ENCODE results near the gene CBR3.

The CBR3 gene

DNA sequence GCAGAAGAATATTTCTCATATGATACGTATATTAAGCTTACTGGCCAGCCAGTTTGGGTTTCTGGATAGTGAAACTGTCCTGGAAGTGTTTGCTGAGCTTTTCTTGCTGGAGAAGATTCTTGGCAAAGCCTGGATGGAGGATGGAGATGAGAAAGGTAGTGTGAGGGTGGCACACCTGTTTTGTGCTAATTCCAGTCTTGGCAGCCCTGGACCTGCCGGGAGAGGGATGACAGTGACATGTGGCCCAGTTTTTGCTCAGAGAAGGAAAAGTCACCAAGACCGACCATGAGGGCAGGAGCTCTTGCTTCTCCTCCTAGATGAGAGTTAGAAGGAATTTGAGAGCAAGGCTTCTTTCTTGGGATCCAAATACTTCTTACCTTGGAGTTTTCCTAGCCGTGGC, 55.9 kb downstream of the CBR3 start:
- no peaks in the 10 kb centered on the region for H3K4me1 ChIP-seq
- TF ChIP-seq, protein P1, sequence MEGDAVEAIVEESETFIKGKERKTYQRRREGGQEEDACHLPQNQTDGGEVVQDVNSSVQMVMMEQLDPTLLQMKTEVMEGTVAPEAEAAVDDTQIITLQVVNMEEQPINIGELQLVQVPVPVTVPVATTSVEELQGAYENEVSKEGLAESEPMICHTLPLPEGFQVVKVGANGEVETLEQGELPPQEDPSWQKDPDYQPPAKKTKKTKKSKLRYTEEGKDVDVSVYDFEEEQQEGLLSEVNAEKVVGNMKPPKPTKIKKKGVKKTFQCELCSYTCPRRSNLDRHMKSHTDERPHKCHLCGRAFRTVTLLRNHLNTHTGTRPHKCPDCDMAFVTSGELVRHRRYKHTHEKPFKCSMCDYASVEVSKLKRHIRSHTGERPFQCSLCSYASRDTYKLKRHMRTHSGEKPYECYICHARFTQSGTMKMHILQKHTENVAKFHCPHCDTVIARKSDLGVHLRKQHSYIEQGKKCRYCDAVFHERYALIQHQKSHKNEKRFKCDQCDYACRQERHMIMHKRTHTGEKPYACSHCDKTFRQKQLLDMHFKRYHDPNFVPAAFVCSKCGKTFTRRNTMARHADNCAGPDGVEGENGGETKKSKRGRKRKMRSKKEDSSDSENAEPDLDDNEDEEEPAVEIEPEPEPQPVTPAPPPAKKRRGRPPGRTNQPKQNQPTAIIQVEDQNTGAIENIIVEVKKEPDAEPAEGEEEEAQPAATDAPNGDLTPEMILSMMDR (IDR thresholded peaks at IDR 0.05; ENCODE audit: low read depth, low read length), result no peak
- no peaks in the 10 kb centered on the region for H3K36me3 ChIP-seq
- no peaks in the 10 kb centered on the region for H3K9me3 ChIP-seq
- H3K4me3 ChIP-seq (ENCODE audit: low read depth, low read length), result no peak overlapping the region
- no peaks in the 10 kb centered on the region for H3K27me3 ChIP-seq
- DNase-seq, result no peak

DNA sequence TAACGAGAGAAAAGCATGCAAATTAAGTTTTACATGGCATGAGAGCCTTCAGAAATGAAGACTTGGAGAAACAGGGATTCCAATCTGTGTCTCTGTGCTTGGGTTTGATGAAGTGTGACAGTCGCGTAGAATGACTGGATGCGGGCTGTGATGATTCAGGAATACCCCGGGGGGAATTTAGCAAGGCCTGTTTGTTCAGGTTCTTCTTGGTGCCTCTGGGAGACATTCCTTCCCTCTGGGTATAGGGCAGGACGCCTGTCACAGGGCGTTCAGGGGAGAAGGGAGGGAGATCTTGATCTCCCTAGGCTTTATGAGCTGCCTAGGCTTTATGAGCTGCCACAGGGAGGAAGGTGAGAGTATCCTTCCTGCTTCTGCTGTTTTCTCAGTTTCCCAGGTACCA, 58.3 kb downstream of the CBR3 start:
- Histone ChIP-seq H3K36me3 (no peaks in the 10 kb centered on the region), H3K27me3 (no peaks in the 10 kb centered on the region), H3K9me3 (no peaks in the 10 kb centered on the region), H3K4me3 (ENCODE audit: low read depth, low read length) (no peak overlapping the region), H3K4me1 (no peaks in the 10 kb centered on the region)
- no peak for DNase-seq
- TF ChIP-seq, protein P1 (IDR thresholded peaks at IDR 0.05; ENCODE audit: low read depth, low read length), result no peak

DNA sequence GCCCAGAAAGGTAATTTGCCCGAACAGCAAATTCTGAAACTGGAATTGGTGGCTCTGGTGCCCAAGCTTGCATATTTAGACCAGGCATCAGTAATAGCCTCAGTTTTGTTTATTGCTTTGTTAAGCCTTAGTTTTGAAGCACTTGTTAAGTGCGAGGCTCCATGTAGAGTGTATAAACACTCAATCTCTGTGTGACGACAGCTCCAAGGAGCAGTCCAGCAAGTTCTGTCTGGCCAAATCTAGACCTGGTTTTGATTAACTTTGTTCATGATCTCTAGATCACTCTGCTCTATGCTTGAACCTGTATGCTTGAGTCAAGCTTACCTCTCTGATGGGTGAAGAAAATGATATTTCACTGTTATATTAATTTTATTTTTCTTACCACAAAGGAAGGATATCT, 59.1 kb downstream of the CBR3 start:
- H3K9me3 ChIP-seq, result no peaks in the 10 kb centered on the region
- no peaks in the 10 kb centered on the region for H3K4me1 ChIP-seq
- no peak overlapping the region for H3K4me3 ChIP-seq (ENCODE audit: low read depth, low read length)
- no peaks in the 10 kb centered on the region for H3K27me3 ChIP-seq
- no peak for DNase-seq
- H3K36me3 ChIP-seq, result no peaks in the 10 kb centered on the region
- TF ChIP-seq, protein P1 (IDR thresholded peaks at IDR 0.05; ENCODE audit: low read depth, low read length), result no peak

DNA sequence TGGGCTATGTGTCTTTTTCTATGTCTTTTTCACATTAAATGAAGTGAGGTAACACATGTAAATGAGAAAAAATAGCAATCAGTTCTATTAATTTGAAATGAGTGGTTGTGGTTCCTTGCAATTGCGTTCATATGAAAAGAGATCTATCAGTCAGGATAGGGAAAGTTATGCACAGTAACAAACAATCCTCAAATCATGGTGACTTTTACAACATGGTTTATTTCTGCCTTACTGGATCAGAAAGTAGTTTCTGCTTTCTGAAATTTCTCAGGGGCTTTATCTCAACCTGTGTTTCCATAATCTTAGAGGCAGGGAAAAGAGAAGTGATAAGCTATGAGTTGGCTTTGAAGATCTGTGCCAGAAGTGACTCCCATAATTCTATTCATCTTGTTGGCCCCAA, 60.7 kb downstream of the CBR3 start:
- Histone ChIP-seq H3K4me3 (ENCODE audit: low read depth, low read length) (no peak overlapping the region), H3K36me3 (no peaks in the 10 kb centered on the region), H3K27me3 (no peaks in the 10 kb centered on the region), H3K4me1 (no peaks in the 10 kb centered on the region), H3K9me3 (no peaks in the 10 kb centered on the region)
- no peak for DNase-seq
- TF ChIP-seq, protein P1 (IDR thresholded peaks at IDR 0.05; ENCODE audit: low read depth, low read length), result no peak
